Pulmonary artery endothelial cell (primary cell): Measurements from ENCODE around the gene KRT4. TPM values are rescaled to one million over a fixed set of nuclear protein-coding genes. Genes with fewer than 3 reads are reported as not detected.

ENCODE experiments used
- total RNA-seq: library from RNA; depleted of rRNA; stranded (reverse); fragments of >200 nt; gene quantifications from 2 replicates; pipeline ENCODE4 v1.2.3, GENCODE V29; 2014

The KRT4 gene
- total RNA-seq, 1 donor from 2014 or later = not detected

Other genes starting within 250 kb of the KRT4 start
- not detected in 2 replicates for gene KRT74, start 240.3 kb downstream of the KRT4 start, total RNA-seq
- gene KRT72, start 212.7 kb downstream of the KRT4 start, total RNA-seq = not detected in 2 replicates
- gene KRT73, start 195.6 kb downstream of the KRT4 start, total RNA-seq = not detected in 2 replicates
- not detected in 2 replicates for gene KRT2, start 161.9 kb downstream of the KRT4 start, total RNA-seq
- gene KRT1, start 133.7 kb downstream of the KRT4 start, total RNA-seq = not detected in 2 replicates
- not detected in 2 replicates for gene KRT77, start 110.6 kb downstream of the KRT4 start, total RNA-seq
- gene KRT76, start 36.8 kb downstream of the KRT4 start, total RNA-seq = not detected in 2 replicates
- not detected in 2 replicates for gene KRT3, start 18.0 kb downstream of the KRT4 start, total RNA-seq
- not detected in 2 replicates for gene KRT79, start 20.2 kb upstream of the KRT4 start, total RNA-seq
- not detected in 2 replicates for gene KRT78, start 34.9 kb upstream of the KRT4 start, total RNA-seq
- gene KRT8, start 91.0 kb upstream of the KRT4 start, total RNA-seq = 8.8 and 16.0 TPM in 2 replicates
- gene KRT18, start 135.0 kb upstream of the KRT4 start, total RNA-seq = 237 and 375 TPM in 2 replicates
- gene EIF4B, start 192.3 kb upstream of the KRT4 start, total RNA-seq = 1,078 and 1,340 TPM in 2 replicates
- 14.9 and 27.0 TPM in 2 replicates for gene TNS2, start 235.9 kb upstream of the KRT4 start, total RNA-seq